ENCODE results near the gene AIG1.

- TF ChIP-seq CTCF (conservative IDR thresholded peaks at IDR 0.05 in 1 of 2, IDR thresholded peaks at IDR 0.05 in 1 of 2; ENCODE audit: low read depth in 1 of 2, low read length in 2 of 2) (no peak), EZH2 (IDR thresholded peaks at IDR 0.05; ENCODE audit: low read length, missing control alignments) (no peak)
Observed at GRCh38 chr6:143155681-143156080, 95.0 kb downstream of the AIG1 start.
